ENCODE data around the gene LY86. TPM values are rescaled to one million over a fixed set of nuclear protein-coding genes. Genes with fewer than 3 reads are reported as not detected.

The LY86 gene
- total and polyA plus RNA-seq, 10 of the 15 experiments (the other 5 are each of a cell fraction or from before 2014, with no cell fraction given) = 68.2 to 457 (median 128) TPM

GRCh38 chr6:6586167-6586566 lies 2.4 kb upstream of the LY86 start:
- Histone ChIP-seq H2AFZ (ENCODE audit: control insufficient read depth, low read depth, low read length) (no peak overlapping the region), H3K4me3 (peak overlapping the region; percentile 83), H3K4me1 (ENCODE audit: control insufficient read depth, insufficient read depth, low read length) (peaks cover 18% of the 10 kb centered on the region), H3K9ac (ENCODE audit: control insufficient read depth, insufficient read depth, low read length) (peak overlapping the region; percentile 99), H3K4me2 (ENCODE audit: control insufficient read depth, insufficient read depth) (peak overlapping the region; percentile 69), H3K36me3 (ENCODE audit: control insufficient read depth in 2 of 2, insufficient read depth in 2 of 2, low read length in 1 of 2) (peaks cover 0 to 13% of the 10 kb centered on the region in 2 experiments; a peak in 2 of 4 replicates), H4K20me1 (ENCODE audit: control insufficient read depth, insufficient read depth) (no peaks in the 10 kb centered on the region), H3K79me2 (ENCODE audit: control insufficient read depth, insufficient read depth, low read length) (peaks cover 88% of the 10 kb centered on the region), H3K9me3 (replicated peaks; ENCODE audit: control insufficient read depth, insufficient read depth, low read length) (peaks cover under 1% of the 10 kb centered on the region; the same call in 1 of the 3 replicates), H3K27ac (ENCODE audit: control insufficient read depth, insufficient read depth) (peak overlapping the region; percentile 100), H3K27me3 (replicated peaks in 1 of 2; ENCODE audit: control insufficient read depth in 2 of 2, insufficient read depth in 2 of 2, low read length in 1 of 2) (no peaks in the 10 kb centered on the region)
- in situ Hi-C loops (cut with MboI) (no loop called here), intact Hi-C loops (cut with micrococcal nuclease; ENCODE audit: unreplicated experiment) (loop anchor here (2.0 to 10.0 kb wide), 5 partner anchors 39 to 729 kb away; partner anchors contain the start of gene SSR1)
- ChIA-PET SMC1A (ENCODE audit: uncharacterized antibody, unreplicated experiment) (interaction anchor here (0.7 to 7.0 kb wide), 26 partner anchors 11 to 292 kb away, joined by 3 to 65 read pairs (median 4); no protein-coding TSS in a partner anchor), CTCF (interaction anchor here (0.6 to 5.8 kb wide), 14 partner anchors 12 to 254 kb away, joined by 3 to 92 read pairs (median 4); no protein-coding TSS in a partner anchor), RAD21 (ENCODE audit: unreplicated experiment) (interaction anchor here (0.7 to 6.1 kb wide), 15 partner anchors 24 to 254 kb away, joined by 3 to 52 read pairs (median 13); no protein-coding TSS in a partner anchor), POLR2A (interaction anchor here (0.7 to 3.7 kb wide), 14 partner anchors 10 to 254 kb away, joined by 3 to 25 read pairs (median 5); no protein-coding TSS in a partner anchor)
- 0% methylated on average over 2 of the region's 2 CpGs for WGBS (ENCODE audit: insufficient coverage, insufficient replicate concordance, low lambda C conversion rate, missing lambda C conversion rate)
- no peak for DNase-seq (ENCODE audit: low read depth, low spot score)
- no TSS peak for BruUV-seq (replicated peaks)
- TF ChIP-seq POU2F2 (IDR thresholded peaks at IDR 0.05; ENCODE audit: borderline replicate concordance, low read depth, low read length) = peak; percentile 61; the same call in 2 of the 3 replicates
- peak; percentile 55; the same call in 1 of the 2 replicates for TF ChIP-seq ZBTB40 (IDR thresholded peaks at IDR 0.05; ENCODE audit: borderline replicate concordance)
- TF ChIP-seq RCOR1 (conservative IDR thresholded peaks at IDR 0.05; ENCODE audit: low read depth, low read length) = no peak
- TF ChIP-seq MLLT1 (IDR thresholded peaks at IDR 0.05) = no peak; the same call in 1 of the 2 replicates
- TF ChIP-seq POLR2AphosphoS5 (IDR thresholded peaks at IDR 0.05; ENCODE audit: low read length) = peak; percentile 75
- TF ChIP-seq, protein P1, sequence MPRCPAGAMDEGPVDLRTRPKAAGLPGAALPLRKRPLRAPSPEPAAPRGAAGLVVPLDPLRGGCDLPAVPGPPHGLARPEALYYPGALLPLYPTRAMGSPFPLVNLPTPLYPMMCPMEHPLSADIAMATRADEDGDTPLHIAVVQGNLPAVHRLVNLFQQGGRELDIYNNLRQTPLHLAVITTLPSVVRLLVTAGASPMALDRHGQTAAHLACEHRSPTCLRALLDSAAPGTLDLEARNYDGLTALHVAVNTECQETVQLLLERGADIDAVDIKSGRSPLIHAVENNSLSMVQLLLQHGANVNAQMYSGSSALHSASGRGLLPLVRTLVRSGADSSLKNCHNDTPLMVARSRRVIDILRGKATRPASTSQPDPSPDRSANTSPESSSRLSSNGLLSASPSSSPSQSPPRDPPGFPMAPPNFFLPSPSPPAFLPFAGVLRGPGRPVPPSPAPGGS (IDR thresholded peaks at IDR 0.05; ENCODE audit: borderline replicate concordance, insufficient read depth, low read depth, low read length, poor library complexity, severe bottlenecking) = no peak
- TF ChIP-seq NRF1 (conservative IDR thresholded peaks at IDR 0.05; ENCODE audit: low read depth, low read length) = no peak
- TF ChIP-seq MTA2 (IDR thresholded peaks at IDR 0.05; ENCODE audit: low read depth) = no peak
- TF ChIP-seq POLR2A (IDR thresholded peaks at IDR 0.05; ENCODE audit: low read depth, low read length) = peak; percentile 27; the same call in 1 of the 2 replicates
- TF ChIP-seq SMAD5 (IDR thresholded peaks at IDR 0.05; ENCODE audit: low read depth) = peak; percentile 68
- peak; percentile 38; the same call in 1 of the 2 replicates for TF ChIP-seq BACH1 (IDR thresholded peaks at IDR 0.05; ENCODE audit: borderline replicate concordance)
- ATAC-seq = no peak
- no peak for FAIRE-seq

All from GM12878 (cell line).